GM23338 (cell line): ENCODE measurements around the gene IGFBPL1. TPM values are rescaled to one million over a fixed set of nuclear protein-coding genes. Genes with fewer than 3 reads are reported as not detected.

Experiments used
- ATAC-seq: fragments of 200-7000 bp; cut with Tn5 transposase; 3 replicates; pipeline ENCODE4 v1.9.1; 2020
- DNase-seq: peaks from one replicate; pipeline ENCODE4 v3.0.0-alpha.2; 2015; ENCODE audit warnings: low spot score
- H2AFZ ChIP-seq: fragments of 200-600 bp; sonication (generic); 2 replicates; pipeline ENCODE4 v1.8.0; 2016; ENCODE audit warnings: antibody characterized with exemption, mild to moderate bottlenecking, moderate library complexity
- H3F3A ChIP-seq: fragments of 200-600 bp; sonication (generic); replicated peaks from 2 replicates; pipeline ENCODE4 v1.8.0; 2017; ENCODE audit warnings: antibody characterized with exemption, mixed run types, low read depth
- H3K27ac ChIP-seq: fragments of 200-600 bp; sonication (generic); 2 replicates; pipeline ENCODE4 v1.6.1; 2016; ENCODE audit warnings: low read depth
- H3K27me3 ChIP-seq: fragments of 200-600 bp; sonication (generic); 2 replicates; pipeline ENCODE4 v1.8.0; 2016; ENCODE audit warnings: mild to moderate bottlenecking, mixed run types, moderate library complexity; ENCODE audit not compliant: insufficient read depth
- H3K36me3 ChIP-seq: fragments of 200-600 bp; sonication (generic); 2 replicates; pipeline ENCODE4 v1.8.0; 2016; ENCODE audit warnings: mild to moderate bottlenecking; ENCODE audit not compliant: insufficient read depth
- H3K4me1 ChIP-seq: fragments of 200-600 bp; sonication (generic); 2 replicates; pipeline ENCODE4 v1.8.0; 2016; ENCODE audit warnings: mild to moderate bottlenecking, moderate library complexity; ENCODE audit not compliant: insufficient read depth
- H3K4me2 ChIP-seq: fragments of 200-600 bp; sonication (generic); 2 replicates; pipeline ENCODE4 v1.7.1; 2017; ENCODE audit warnings: mixed run types
- H3K4me3 ChIP-seq: fragments of 200-600 bp; sonication (generic); 2 replicates; pipeline ENCODE4 v1.6.1; 2016; ENCODE audit warnings: mixed run types
- H3K79me2 ChIP-seq: fragments of 200-600 bp; sonication (generic); replicated peaks from 2 replicates; pipeline ENCODE4 v1.8.0; 2017; ENCODE audit warnings: mild to moderate bottlenecking; ENCODE audit not compliant: insufficient read depth
- H3K9me2 ChIP-seq: fragments of 200-600 bp; sonication (generic); 2 replicates; pipeline ENCODE4 v1.8.0; 2017; ENCODE audit not compliant: insufficient read depth
- H4K20me1 ChIP-seq: fragments of 200-600 bp; sonication (generic); replicated peaks from 2 replicates; pipeline ENCODE4 v1.8.0; 2017; ENCODE audit warnings: mild to moderate bottlenecking; ENCODE audit not compliant: insufficient read depth
- H3K27ac Mint-ChIP-seq: 2 replicates; pipeline ENCODE4 v1.8.0; 2020; ENCODE audit warnings: inconsistent platforms, mild to moderate bottlenecking, moderate library complexity, mixed read lengths
- H3K27me3 Mint-ChIP-seq: 3 replicates; pipeline ENCODE4 v1.8.0; 2022; ENCODE audit warnings: low read depth, mild to moderate bottlenecking, moderate library complexity, mixed read lengths, inconsistent platforms; ENCODE audit not compliant: insufficient read depth, poor library complexity
- H3K36me3 Mint-ChIP-seq: 3 replicates; pipeline ENCODE4 v1.8.0; 2021; ENCODE audit warnings: low read depth, mild to moderate bottlenecking, inconsistent platforms, moderate library complexity, mixed read lengths
- H3K4me1 Mint-ChIP-seq: 3 replicates; pipeline ENCODE4 v1.8.0; 2020; ENCODE audit warnings: mild to moderate bottlenecking, inconsistent platforms, mixed read lengths
- H3K4me3 Mint-ChIP-seq: 3 replicates; pipeline ENCODE4 v1.8.0; 2021; ENCODE audit warnings: moderate library complexity, mild to moderate bottlenecking, inconsistent platforms, mixed read lengths
- H3K9me3 Mint-ChIP-seq: 3 replicates; pipeline ENCODE4 v1.8.0; 2020; ENCODE audit warnings: moderate library complexity, mild to moderate bottlenecking, inconsistent platforms, mixed read lengths
- CREB1 ChIP-seq: fragments of 250-450 bp; sonication (Bioruptor Pico); IDR thresholded peaks from 2 replicates; pipeline ENCODE4 v1.5.0; 2020; ENCODE audit warnings: low read depth, mild to moderate bottlenecking, moderate library complexity
- EZH2 ChIP-seq: fragments of 200-600 bp; sonication (generic); IDR thresholded peaks from one replicate; pipeline ENCODE4 v1.8.0; 2017; ENCODE audit warnings: antibody characterized with exemption, mild to moderate bottlenecking, low read depth; ENCODE audit not compliant: unreplicated experiment
- EZH2phosphoT487 ChIP-seq: fragments of 200-600 bp; sonication (generic); IDR thresholded peaks from one replicate; pipeline ENCODE4 v1.8.1; 2018; ENCODE audit warnings: antibody characterized with exemption; ENCODE audit not compliant: unreplicated experiment
- JUNB ChIP-seq: IDR thresholded peaks from one replicate; pipeline ENCODE4 v1.6.1; 2016; ENCODE audit warnings: antibody characterized with exemption; ENCODE audit not compliant: unreplicated experiment
- NANOG ChIP-seq: IDR thresholded peaks from 2 replicates; pipeline ENCODE4 v1.6.1; 2016; ENCODE audit warnings: antibody characterized with exemption, borderline replicate concordance
- POLR2AphosphoS5 ChIP-seq: IDR thresholded peaks from 2 replicates; pipeline ENCODE4 v1.6.1; 2016; ENCODE audit warnings: antibody characterized with exemption, low read depth
- STAT1 ChIP-seq: IDR thresholded peaks from one replicate; pipeline ENCODE4 v1.6.1; 2016; ENCODE audit warnings: antibody characterized with exemption; ENCODE audit not compliant: unreplicated experiment
- ZNF114 ChIP-seq: fragments of 250-450 bp; sonication (Bioruptor Pico); IDR thresholded peaks from 2 replicates; pipeline ENCODE4 v1.5.0; 2020; ENCODE audit warnings: mild to moderate bottlenecking, moderate library complexity
- ZNF331 ChIP-seq: fragments of 250-450 bp; sonication (Bioruptor Pico); IDR thresholded peaks from 2 replicates; pipeline ENCODE4 v1.5.0; 2020; ENCODE audit warnings: low read depth, mild to moderate bottlenecking, moderate library complexity
- polyA plus RNA-seq: library from polyadenylated mRNA; unstranded; fragments of >200 nt; fragmentation: Nextera tagmentation; extraction: Ambion mirVana; gene quantifications from 2 replicates; pipeline ENCODE4 v1.2.1, GENCODE V29; 2016
- total RNA-seq: library from RNA; depleted of rRNA; stranded (reverse); fragments of >200 nt; shearing (Covaris generic); gene quantifications from 2 replicates; pipeline ENCODE4 v1.2.3, GENCODE V29; 2014
- TF ChIP-seq, protein P1 (sequence below): IDR thresholded peaks from one replicate; pipeline ENCODE4 v1.6.1; 2018; ENCODE audit warnings: antibody characterized with exemption; ENCODE audit not compliant: unreplicated experiment
- TF ChIP-seq, protein P2 (sequence below), 2 experiments: fragments of 200-600 bp in 1 of 2; sonication (generic) in 1 of 2; conservative IDR thresholded peaks; 2 replicates each; pipeline versions ENCODE4 v1.5.1 to v1.6.1; 2016 to 2017; ENCODE audit warnings: antibody characterized with exemption in 2 of 2, low read depth in 2 of 2, mild to moderate bottlenecking in 2 of 2, moderate library complexity in 1 of 2
- TF ChIP-seq, protein P3 (sequence below): fragments of 250-450 bp; sonication (Bioruptor Pico); IDR thresholded peaks from 2 replicates; pipeline ENCODE4 v1.5.0; 2020; ENCODE audit warnings: mild to moderate bottlenecking, moderate library complexity
- TF ChIP-seq, protein P4 (sequence below): IDR thresholded peaks from 2 replicates; pipeline ENCODE4 v1.6.1; 2016; ENCODE audit warnings: antibody characterized with exemption

IGFBPL1 gene
- total and polyA plus RNA-seq, 2 experiments from 2014 or later, result 9.4 to 75.6 TPM

DNA sequence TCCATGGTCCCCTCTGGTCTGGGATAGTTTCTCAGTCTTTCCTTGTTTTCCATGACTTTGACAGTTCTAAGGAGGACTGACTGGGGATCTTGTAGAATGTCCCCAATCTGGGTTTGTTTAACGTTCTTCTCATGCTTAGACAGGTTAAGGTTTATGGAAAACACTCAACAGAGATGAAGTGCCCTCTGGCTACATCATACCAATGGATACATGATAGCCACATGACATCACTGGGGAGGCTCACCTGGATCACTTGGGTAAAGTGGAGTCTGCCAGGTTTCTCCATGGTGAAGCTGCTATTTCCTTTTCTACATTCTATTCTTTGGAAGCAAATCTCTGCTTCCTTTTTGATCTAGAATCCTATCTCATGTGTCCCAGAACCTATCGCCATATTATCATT is 55.5 kb downstream of the IGFBPL1 start:
- no peak overlapping the region for H3K4me2 ChIP-seq
- Mint-ChIP-seq H3K9me3 (no peaks in the 10 kb centered on the region), H3K27me3 (peaks cover 9% of the 10 kb centered on the region), H3K4me1 (no peaks in the 10 kb centered on the region), H3K36me3 (no peaks in the 10 kb centered on the region), H3K4me3 (no peak overlapping the region), H3K27ac (no peak overlapping the region)
- no peaks in the 10 kb centered on the region for H3K4me1 ChIP-seq
- H3K27me3 ChIP-seq, result no peaks in the 10 kb centered on the region
- no peak overlapping the region for H3K27ac ChIP-seq
- DNase-seq, result no peak
- H2AFZ ChIP-seq, result no peak overlapping the region
- TF ChIP-seq ZNF331 (CRISPR knock-in tag), result no peak
- TF ChIP-seq POLR2AphosphoS5, result no peak
- TF ChIP-seq, protein P1, sequence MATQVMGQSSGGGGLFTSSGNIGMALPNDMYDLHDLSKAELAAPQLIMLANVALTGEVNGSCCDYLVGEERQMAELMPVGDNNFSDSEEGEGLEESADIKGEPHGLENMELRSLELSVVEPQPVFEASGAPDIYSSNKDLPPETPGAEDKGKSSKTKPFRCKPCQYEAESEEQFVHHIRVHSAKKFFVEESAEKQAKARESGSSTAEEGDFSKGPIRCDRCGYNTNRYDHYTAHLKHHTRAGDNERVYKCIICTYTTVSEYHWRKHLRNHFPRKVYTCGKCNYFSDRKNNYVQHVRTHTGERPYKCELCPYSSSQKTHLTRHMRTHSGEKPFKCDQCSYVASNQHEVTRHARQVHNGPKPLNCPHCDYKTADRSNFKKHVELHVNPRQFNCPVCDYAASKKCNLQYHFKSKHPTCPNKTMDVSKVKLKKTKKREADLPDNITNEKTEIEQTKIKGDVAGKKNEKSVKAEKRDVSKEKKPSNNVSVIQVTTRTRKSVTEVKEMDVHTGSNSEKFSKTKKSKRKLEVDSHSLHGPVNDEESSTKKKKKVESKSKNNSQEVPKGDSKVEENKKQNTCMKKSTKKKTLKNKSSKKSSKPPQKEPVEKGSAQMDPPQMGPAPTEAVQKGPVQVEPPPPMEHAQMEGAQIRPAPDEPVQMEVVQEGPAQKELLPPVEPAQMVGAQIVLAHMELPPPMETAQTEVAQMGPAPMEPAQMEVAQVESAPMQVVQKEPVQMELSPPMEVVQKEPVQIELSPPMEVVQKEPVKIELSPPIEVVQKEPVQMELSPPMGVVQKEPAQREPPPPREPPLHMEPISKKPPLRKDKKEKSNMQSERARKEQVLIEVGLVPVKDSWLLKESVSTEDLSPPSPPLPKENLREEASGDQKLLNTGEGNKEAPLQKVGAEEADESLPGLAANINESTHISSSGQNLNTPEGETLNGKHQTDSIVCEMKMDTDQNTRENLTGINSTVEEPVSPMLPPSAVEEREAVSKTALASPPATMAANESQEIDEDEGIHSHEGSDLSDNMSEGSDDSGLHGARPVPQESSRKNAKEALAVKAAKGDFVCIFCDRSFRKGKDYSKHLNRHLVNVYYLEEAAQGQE, result no peak
- no peak for TF ChIP-seq CREB1 (CRISPR knock-in tag)
- TF ChIP-seq STAT1, result no peak
- TF ChIP-seq JUNB, result no peak
- no peak for TF ChIP-seq NANOG
- TF ChIP-seq, protein P2, sequence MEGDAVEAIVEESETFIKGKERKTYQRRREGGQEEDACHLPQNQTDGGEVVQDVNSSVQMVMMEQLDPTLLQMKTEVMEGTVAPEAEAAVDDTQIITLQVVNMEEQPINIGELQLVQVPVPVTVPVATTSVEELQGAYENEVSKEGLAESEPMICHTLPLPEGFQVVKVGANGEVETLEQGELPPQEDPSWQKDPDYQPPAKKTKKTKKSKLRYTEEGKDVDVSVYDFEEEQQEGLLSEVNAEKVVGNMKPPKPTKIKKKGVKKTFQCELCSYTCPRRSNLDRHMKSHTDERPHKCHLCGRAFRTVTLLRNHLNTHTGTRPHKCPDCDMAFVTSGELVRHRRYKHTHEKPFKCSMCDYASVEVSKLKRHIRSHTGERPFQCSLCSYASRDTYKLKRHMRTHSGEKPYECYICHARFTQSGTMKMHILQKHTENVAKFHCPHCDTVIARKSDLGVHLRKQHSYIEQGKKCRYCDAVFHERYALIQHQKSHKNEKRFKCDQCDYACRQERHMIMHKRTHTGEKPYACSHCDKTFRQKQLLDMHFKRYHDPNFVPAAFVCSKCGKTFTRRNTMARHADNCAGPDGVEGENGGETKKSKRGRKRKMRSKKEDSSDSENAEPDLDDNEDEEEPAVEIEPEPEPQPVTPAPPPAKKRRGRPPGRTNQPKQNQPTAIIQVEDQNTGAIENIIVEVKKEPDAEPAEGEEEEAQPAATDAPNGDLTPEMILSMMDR (conservative IDR thresholded peaks at IDR 0.05; ENCODE audit: low read depth in 2 of 2), result no peak
- TF ChIP-seq EZH2, result no peak
- TF ChIP-seq, protein P3, sequence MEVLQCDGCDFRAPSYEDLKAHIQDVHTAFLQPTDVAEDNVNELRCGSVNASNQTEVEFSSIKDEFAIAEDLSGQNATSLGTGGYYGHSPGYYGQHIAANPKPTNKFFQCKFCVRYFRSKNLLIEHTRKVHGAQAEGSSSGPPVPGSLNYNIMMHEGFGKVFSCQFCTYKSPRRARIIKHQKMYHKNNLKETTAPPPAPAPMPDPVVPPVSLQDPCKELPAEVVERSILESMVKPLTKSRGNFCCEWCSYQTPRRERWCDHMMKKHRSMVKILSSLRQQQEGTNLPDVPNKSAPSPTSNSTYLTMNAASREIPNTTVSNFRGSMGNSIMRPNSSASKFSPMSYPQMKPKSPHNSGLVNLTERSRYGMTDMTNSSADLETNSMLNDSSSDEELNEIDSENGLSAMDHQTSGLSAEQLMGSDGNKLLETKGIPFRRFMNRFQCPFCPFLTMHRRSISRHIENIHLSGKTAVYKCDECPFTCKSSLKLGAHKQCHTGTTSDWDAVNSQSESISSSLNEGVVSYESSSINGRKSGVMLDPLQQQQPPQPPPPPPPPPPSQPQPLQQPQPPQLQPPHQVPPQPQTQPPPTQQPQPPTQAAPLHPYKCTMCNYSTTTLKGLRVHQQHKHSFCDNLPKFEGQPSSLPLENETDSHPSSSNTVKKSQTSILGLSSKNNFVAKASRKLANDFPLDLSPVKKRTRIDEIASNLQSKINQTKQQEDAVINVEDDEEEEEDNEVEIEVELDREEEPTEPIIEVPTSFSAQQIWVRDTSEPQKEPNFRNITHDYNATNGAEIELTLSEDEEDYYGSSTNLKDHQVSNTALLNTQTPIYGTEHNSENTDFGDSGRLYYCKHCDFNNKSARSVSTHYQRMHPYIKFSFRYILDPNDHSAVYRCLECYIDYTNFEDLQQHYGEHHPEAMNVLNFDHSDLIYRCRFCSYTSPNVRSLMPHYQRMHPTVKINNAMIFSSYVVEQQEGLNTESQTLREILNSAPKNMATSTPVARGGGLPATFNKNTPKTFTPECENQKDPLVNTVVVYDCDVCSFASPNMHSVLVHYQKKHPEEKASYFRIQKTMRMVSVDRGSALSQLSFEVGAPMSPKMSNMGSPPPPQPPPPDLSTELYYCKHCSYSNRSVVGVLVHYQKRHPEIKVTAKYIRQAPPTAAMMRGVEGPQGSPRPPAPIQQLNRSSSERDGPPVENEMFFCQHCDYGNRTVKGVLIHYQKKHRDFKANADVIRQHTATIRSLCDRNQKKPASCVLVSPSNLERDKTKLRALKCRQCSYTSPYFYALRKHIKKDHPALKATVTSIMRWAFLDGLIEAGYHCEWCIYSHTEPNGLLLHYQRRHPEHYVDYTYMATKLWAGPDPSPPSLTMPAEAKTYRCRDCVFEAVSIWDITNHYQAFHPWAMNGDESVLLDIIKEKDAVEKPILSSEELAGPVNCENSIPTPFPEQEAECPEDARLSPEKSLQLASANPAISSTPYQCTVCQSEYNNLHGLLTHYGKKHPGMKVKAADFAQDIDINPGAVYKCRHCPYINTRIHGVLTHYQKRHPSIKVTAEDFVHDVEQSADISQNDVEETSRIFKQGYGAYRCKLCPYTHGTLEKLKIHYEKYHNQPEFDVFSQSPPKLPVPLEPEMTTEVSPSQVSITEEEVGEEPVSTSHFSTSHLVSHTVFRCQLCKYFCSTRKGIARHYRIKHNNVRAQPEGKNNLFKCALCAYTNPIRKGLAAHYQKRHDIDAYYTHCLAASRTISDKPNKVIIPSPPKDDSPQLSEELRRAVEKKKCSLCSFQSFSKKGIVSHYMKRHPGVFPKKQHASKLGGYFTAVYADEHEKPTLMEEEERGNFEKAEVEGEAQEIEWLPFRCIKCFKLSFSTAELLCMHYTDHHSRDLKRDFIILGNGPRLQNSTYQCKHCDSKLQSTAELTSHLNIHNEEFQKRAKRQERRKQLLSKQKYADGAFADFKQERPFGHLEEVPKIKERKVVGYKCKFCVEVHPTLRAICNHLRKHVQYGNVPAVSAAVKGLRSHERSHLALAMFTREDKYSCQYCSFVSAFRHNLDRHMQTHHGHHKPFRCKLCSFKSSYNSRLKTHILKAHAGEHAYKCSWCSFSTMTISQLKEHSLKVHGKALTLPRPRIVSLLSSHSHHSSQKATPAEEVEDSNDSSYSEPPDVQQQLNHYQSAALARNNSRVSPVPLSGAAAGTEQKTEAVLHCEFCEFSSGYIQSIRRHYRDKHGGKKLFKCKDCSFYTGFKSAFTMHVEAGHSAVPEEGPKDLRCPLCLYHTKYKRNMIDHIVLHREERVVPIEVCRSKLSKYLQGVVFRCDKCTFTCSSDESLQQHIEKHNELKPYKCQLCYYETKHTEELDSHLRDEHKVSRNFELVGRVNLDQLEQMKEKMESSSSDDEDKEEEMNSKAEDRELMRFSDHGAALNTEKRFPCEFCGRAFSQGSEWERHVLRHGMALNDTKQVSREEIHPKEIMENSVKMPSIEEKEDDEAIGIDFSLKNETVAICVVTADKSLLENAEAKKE (CRISPR knock-in tag), result no peak
- no peak for TF ChIP-seq ZNF114 (CRISPR knock-in tag)
- TF ChIP-seq, protein P4, sequence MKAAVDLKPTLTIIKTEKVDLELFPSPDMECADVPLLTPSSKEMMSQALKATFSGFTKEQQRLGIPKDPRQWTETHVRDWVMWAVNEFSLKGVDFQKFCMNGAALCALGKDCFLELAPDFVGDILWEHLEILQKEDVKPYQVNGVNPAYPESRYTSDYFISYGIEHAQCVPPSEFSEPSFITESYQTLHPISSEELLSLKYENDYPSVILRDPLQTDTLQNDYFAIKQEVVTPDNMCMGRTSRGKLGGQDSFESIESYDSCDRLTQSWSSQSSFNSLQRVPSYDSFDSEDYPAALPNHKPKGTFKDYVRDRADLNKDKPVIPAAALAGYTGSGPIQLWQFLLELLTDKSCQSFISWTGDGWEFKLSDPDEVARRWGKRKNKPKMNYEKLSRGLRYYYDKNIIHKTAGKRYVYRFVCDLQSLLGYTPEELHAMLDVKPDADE, result no peak
- no peak for TF ChIP-seq EZH2phosphoT487
- H3K4me3 ChIP-seq, result no peak overlapping the region
- H3F3A ChIP-seq, result no peaks in the 10 kb centered on the region
- no peaks in the 10 kb centered on the region for H4K20me1 ChIP-seq
- H3K36me3 ChIP-seq, result no peaks in the 10 kb centered on the region
- no peaks in the 10 kb centered on the region for H3K79me2 ChIP-seq
- H3K9me2 ChIP-seq, result no peaks in the 10 kb centered on the region
- no peak for ATAC-seq
